HG03025 (cell line): ENCODE data around the gene THAP11.
"Not testable (repeated sequence)": the region's sequence is repeated elsewhere in the genome, so short reads cannot be mapped to it uniquely, and the experiment has no call there.

Experiments used
- ATAC-seq: cut with Tn5 transposase; IDR thresholded peaks from one replicate; pipeline ENCODE4 v1.9.1; 2021; ENCODE audit warnings: mild to moderate bottlenecking, moderate library complexity; ENCODE audit not compliant: unreplicated experiment, low FRiP score

The THAP11 gene

GRCh38 chr16:67833415-67834241 is 8.5 kb upstream of the THAP11 start:
- ATAC-seq = peak; percentile 93

DNA sequence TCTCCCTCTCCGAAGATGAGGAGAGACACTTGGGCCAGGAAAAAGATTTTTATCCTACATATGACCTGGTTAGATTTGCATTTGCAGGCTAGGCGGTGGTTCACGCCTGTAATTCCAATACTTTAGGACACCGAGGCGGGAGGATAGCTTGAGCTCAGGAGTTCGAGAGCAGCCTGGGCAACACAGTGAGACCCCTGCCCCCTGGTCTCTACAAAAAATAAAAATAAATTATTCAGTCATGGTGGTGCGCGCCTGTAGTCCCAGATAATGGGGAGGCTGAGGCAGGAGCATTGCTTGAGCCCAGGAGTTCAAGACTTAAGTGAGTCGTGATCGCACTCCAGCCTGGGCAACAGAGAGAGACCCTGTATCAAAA is 7.9 kb upstream of the THAP11 start:
- no peak for ATAC-seq

DNA sequence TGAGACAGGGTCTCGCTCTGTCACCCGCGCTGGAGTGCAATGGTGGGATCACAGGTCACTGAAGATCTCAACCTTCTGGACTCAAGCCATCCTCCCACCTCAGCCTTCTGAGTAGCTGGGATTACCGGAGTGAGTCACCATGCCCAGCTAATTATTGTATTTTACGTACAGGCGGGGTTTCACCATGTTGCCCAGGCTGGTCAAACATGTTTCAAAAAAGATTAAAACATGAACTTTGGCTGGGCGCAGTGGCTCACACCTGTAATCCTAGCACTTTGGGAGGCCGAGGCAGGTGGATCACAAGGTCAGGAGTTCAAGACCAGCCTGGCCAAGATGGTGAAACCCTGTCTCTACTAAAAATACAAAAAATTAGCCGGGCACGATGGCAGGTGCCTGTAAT is 4.9 kb upstream of the THAP11 start:
- not testable (repeated sequence) for ATAC-seq

DNA sequence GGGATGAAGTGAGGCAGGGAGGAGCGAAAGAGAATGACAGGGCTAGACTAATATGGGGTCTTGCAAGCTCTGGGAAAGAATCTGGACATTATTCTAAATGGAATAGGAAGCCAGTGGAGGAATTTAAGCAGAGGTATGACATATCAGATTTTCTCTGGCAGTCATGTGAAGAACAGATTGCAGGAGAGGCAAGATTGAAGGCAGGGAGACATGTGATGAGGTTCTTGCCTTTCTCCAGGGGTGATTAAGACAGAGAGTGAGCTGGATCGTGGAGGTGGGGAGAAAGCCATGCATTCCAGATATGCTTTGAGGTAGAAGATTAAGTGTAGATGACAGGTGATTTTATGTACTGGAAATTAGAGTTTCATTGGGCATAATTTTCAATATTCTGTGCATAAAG is 4.3 kb upstream of the THAP11 start:
- no peak for ATAC-seq

GRCh38 chr16:67841198-67841815 is 813 bp upstream of the THAP11 start:
- ATAC-seq = no peak

- peak; percentile 1 for ATAC-seq
Observed at GRCh38 chr16:67842509-67843342, 606 bp downstream of the THAP11 start.

DNA sequence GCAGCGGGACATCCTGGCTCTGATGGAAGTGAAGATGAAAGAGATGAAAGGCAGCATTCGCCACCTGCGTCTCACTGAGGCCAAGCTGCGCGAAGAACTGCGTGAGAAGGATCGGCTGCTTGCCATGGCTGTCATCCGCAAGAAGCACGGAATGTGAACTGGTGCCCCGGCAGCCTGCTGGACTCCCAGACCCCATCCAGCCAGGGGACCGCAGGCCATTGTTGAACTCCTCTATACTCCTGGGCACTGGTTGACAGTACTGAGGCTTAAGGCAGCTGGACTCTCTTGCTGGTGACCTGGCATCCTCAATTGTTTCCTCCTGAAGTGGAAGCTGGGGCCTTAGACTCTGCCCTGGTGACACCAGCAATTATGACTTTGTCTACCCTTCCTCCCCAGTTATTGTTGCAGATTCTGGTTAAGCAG is 1.2 kb downstream of the THAP11 start:
- ATAC-seq = no peak

DNA sequence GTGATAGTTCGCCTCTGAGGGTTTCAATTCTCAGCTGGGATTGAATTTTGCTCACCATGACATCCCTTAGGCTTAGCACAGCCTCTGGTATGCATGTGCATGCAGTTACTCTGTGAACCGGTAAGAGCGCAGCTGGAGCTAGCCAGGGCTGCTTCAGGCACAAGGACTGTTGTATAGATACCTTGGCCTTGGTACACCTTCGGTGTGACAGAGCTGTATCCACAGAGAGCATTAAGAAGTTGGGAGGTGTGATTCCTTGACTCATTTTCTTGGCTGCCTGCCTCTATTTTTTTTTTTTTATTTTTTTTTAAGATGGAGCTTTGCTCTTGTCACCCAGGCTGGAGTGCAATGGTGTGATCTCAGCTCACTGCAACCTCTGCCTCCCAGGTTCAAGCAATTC is 2.4 kb downstream of the THAP11 start:
- no peak for ATAC-seq

- ATAC-seq = no peak
Observed at GRCh38 chr16:67845291-67846062, 3.4 kb downstream of the THAP11 start.

- ATAC-seq = no peak
Observed at GRCh38 chr16:67846063-67846319, 3.9 kb downstream of the THAP11 start.

DNA sequence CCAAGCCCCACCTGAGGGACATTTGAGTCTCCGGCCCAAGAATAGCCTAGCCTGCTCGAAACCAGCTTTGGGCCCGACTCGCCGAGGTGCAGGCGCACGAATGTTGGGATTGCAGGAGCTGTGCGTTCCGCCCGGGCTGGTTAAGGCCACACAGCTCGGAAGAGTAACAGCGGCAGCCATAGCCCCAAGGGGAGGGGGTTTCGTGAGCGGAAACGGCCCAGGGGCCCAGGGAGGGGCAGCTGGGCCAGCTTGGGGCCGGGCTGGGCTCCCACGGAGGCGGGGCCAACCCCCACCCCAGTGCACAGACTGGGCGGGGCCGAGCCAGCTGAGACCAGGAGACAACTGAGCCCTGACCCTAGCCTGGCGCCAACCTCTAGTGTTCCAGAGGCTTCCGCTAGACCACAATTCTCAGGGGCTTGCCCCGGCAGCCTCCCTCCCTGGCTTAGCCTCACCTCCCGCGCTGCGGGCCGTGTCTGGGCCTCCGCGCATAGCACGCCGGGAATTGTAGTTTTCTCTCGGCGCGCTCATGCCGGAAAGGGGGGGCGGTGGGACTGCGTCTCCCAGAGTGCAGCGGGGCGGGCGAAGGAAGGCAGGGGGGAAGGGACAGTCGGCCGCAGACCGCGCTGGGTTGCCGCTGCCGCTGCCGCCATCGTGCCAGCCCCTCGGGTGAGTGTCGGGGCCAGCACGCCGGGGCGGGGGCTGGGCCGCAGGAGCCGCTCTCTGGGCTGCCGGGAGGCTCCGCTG is 4.4 kb downstream of the THAP11 start, which contains the start of gene NUTF2:
NUTF2 (plus strand) TSS at position 614 of the 744 bp plus-strand sequence. CDS start 18,198 bp downstream, outside the sequence.
- ATAC-seq = peak; percentile 48

GRCh38 chr16:67847064-67847861 is 5.1 kb downstream of the THAP11 start, which contains the start of gene CENPT:
CENPT (minus strand) TSS chr16:67847693; CDS start chr16:67833859, 13,834 bp downstream.
- ATAC-seq = peak; percentile 34

- ATAC-seq = no peak
Observed at GRCh38 chr16:67848118-67848517, 6.0 kb downstream of the THAP11 start.

- no peak for ATAC-seq
Observed at GRCh38 chr16:67853670-67854069, 11.6 kb downstream of the THAP11 start.

DNA sequence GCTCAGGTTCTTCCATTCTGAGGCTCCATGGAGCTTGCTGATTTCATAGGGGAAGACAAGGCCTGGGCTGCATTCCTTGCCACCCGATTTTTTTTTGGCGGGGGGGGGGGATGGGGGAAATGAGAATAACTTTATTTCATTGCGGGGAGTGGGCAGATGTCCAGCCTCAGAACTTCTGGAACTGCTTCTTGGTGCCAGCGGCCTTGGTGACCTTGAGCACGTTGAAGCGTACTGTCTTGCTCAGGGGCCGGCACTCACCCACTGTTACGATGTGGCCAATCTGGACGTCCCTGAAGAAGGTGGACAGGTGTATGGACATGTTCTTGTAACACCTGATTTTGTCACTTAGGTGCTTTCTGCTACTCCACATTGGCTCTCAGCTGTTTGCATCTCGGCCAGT is 13.7 kb downstream of the THAP11 start:
- no peak for ATAC-seq

DNA sequence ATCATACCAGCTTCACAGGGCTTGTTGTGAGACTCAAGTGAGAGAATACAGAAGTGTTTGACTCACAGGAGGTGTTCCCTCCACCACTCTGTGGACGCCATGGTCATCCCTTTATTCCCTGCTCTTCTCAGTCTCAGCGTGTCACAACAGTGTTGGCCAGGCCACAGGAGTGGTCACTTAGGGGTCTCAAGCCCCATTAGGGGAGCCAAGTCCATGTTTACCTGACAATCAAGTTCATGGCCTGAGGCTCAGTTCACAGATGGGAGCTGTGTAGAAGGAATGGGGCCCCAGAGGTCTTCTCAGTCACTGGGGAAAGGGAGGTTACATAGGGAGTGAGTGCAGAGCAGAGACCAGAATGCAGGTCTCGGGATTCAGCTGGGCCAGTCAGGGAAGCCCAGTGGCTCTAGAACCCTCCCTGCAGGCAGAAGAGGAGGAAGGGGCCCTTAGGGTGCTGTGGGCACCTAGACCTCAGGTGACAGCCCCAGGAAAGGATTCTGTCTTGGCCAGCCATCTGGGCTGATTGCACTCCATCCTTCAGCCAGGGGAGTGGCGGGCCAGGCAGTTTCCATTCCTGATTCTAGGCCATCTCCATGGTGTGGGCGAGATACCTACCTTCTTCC is 14.9 kb downstream of the THAP11 start:
- no peak for ATAC-seq

- ATAC-seq = no peak
Observed at GRCh38 chr16:67857547-67858233, 15.6 kb downstream of the THAP11 start.

GRCh38 chr16:67858500-67858899 is 16.4 kb downstream of the THAP11 start:
- ATAC-seq = no peak
